Activated CD8-positive, alpha-beta memory T cell treated with anti-CD3 and anti-CD28 coated beads, Interleukin-2, amount 50 U/mL, for 4 hours (primary cell): ENCODE data around the gene GABRB1.

ENCODE experiments used
- DNase-seq: peaks from one replicate; pipeline ENCODE4 v3.0.0-alpha.2; 2020

The GABRB1 gene

DNA sequence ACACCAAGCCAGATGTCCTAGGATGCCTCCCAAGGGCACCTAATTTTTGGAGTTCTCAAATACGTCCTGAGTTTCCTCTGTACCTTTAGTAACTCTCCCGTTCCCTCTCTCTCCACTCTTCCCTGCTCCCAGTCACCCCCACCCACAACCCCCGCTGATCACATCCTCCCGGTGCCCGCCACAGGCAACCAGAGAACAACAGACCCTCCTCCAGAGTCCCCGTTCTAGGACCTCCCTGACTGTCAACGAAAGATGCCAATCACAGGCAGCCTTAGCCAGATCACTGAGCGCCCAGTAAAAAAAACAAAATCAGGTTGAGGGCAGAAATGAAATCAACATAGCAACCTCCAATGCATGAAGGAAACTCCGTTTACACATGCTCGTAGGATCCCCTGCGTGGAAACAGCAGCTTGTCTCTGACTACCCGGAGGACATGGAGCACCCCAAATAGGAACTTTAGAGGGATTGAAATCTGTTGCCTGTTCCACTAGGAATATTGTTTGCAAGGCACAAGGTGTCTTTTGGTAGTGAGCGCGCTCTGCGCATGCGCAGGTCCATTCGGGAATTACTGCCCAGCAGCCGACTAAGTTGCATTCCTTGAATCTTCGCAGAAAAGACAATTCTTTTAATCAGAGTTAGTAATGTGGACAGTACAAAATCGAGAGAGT is at the start of gene GABRB1:
Gene GABRB1 (plus strand): TSS at position 557 of the 668 bp plus-strand sequence.
- DNase-seq = no peak

DNA sequence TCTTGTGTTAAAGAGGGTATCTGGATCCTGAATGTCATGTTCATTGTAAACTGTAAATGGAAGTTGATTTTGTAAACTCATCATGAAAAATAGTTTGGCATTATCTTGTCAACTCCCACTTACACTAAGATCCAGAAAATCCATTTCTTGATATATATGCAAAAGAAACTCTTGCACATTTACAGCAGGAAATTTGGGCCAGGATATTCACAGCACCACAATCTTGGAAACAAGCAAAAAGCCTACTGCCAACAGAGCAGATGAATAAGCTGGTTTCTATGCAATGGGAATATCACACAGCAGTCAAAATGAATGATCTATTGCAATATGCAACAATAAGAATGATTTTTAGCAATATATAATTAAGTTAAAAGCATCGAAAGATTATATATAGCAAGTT is 46.6 kb upstream of the GABRB1 start:
- DNase-seq = no peak

DNA sequence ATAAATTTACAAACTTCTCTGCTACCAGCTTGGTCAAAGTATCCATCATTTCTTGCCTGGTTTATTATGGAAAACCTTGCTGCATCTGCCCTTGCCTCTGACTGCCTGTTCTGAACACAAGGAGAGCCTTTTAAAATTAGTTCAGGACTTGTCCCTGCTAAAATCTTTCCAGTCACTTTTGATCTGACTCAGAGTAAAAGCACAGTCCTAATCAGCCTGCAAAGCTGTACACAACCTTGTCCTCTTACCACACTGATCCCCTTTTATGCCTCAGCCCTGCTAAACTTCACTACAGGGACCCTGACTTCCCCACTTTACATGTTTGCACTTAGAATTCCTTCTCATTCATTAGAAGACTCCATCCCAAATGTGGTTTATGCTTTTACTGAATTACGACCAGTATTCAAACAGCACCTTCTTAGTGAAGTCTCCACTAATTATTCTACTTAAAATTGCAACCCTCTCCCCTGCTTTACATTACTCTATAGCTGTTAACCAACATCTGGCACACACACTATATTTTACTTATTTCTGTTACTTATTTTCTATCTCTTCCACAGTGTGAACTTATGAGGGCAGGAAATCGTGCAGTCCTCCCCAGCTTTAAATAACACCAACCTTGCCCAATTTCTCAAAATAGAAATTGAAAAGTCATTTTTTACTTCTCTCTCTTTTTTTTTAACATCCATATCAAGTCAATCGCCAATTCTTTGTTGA is 44.3 kb upstream of the GABRB1 start:
- no peak for DNase-seq

DNA sequence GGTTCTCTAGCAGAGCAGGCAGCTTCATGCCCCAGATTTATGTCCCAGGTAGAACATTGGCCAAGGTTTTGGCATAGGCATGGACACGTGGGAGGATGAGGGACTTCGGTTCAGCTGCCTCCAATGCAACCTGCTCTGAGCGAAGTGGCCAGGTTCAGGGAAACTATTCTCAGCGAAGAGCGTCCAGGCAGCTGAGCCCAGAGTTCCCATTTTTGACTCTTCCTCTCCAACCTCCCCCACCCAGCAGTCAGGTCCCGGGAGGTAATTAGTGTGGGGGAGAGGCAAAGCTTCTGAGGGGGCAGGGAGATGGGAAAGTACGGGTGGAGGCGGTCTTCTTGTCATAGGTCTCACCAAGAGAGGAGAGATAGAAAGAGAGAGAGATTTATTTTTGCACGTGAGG is 39.0 kb upstream of the GABRB1 start:
- no peak for DNase-seq

DNA sequence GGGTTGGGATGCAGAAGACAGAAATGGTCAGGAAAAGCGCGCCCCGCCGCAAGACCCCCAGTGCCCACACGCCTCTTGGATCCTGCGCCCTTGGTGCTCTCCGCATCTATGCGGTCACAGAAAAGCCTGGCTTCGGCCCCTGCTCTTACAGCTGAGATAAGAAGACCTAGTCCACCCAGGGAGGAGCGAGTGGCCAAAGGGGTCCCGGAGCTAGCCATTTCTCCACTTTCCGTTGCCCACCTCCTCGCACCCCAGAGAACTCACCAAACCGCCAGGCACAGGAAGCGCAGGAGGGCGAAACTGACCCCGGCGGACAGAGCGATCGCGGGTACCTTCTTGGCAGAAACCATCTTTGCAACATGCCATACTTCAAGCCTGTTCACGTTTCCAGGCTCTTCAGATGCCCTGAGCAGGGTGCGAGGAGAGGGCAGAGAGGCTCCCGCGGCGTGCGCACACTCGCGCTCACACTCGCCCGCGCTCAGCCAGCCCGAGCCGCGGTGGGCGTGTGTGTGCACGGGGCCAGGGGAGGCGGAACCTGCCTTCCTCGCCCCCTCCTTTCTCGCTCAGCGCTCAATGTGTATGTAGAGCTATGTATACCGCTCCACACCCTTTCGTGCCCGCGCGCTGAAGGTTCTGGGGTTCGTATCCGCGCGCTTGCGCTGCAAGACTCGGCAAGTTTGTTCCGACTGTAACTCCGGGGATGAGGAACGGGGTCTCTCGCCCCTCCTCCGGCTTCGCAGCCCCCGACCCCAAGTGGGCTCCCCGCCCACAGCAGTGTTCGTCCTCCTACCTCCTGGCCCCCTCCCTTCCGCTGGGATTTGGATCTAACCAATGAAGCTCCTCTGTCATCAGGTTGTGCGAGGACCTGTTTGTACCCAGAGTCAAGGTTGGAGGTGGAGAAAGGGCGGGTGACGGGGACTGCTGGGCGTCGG is 38.0 kb upstream of the GABRB1 start, which contains the start of gene GABRA4:
Gene GABRA4 (minus strand): TSS at position 507 of the 932 bp plus-strand sequence. CDS start 157 bp downstream, at position 350.
- no peak for DNase-seq

DNA sequence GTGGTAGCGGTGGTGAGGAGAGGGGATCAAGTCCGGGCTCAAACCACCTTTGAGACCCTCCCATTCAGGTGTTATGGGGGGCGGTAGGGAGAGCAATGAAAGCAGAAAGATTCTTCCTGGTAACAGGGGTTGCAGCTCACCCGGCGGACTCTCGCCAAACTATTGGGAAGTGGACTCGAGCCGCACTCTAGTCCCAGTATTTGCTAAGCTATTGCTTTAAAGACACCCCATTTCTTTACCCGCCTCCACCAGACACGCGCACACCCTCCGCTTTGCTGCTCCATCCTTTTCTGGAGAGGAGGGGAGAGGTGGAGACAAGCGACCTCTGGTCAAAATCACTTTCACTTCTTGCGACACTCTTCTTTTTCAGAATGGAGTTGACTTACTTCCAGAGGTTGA is 37.4 kb upstream of the GABRB1 start:
- no peak for DNase-seq

DNA sequence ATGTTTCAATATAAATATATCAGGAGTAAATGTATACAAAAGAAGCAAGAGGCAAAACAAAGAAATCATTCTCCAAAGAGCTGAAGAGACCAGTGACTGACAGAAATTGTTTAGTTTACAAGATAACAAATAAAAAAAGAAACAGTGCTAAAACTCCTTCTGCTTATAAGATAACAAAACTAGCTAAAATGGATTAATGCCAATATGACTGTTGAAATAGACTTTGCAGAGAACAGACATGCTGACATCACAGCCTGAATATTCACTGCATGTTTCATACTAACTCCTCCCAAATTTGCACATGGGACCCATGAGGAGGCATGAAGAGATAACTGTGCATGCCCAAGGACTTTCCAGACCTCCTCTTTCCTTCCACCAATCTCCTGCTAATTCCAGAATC is 31.8 kb upstream of the GABRB1 start:
- no peak for DNase-seq

DNA sequence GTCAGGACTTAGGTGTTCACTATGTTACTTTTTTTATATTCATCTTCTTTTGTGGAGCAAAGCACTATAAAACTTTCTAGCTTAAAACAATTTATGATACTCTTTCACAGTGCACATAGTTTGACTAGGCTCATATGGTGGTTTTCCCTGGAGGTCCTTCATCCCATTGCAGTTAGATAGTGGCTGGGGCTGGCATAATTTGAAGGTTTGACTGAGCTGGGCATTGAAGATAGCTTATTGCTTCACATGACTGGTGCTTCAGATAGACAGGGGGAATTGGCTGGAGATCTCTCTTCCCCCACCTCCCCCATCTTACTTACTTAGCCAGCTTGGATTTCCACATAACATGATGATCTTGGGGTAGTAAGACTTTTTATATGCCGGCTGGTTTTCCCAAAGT is 31.0 kb upstream of the GABRB1 start:
- DNase-seq = no peak

DNA sequence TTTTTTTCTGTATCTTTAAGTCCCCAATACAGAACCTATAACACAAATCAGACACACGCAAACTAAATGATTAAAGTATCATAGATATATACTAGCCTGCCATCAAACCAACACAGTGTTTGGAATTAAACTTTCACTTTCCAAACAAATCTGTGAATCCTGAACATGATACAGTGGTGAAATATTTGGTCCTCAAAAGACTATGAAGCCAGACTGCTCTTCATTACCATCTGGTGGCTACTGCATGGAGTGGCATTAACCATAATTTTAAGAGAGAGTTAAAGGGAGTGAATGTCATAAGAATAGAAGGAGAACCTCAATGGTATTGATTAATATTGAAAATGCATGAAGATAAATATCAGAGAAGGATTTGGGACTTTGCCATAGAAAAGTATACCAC is 28.8 kb upstream of the GABRB1 start:
- DNase-seq = no peak

DNA sequence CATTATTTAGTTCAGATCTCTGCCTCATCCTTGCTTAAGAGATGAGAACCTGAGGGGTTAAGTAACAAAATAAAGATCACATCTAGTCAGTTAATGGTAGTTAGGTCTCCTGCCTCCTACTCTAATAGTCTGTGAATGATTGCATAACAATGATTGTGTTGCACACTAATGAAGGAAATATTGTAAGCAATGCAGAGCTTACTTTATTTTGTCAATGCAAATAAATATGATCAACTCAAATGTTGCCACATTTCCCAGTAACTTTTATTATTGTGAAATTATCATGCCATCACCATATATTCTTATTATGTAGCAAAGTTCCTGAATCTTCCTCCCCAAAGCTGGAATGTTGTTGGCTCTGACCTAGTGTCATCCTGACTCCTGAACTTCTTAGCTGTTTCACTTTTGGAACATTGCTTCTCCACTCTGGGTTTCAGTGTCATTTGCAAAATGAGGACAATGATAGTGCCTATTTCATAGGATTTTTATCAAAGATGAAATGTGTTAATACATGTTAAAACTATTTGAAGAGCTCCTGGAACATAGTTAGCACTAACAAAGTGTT is 20.9 kb upstream of the GABRB1 start:
- DNase-seq = no peak

DNA sequence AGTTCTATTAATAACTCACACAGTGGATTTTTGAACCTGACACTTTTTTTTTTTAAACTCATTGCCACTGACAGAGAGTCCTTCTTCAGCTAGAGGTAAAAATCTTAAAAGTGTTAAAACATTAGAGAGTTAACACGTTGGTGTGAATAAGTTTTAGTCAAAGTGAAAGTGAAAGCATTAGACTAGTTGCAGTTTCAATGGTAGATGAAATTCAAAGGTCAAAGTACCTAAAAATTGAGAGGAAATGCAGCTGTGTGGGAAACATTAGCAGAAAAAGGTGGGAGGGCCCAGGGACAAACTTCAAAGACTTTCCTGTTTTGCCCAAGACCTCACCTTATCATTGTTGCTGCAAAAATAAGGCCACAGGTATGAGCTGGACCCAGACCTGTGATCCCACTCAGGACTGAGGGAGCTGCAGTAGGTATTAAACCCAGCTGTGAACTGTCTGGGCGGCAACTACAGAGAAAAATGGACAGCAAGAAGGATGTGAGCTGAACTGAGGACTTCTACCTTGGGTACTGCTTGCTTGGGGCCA is 20.4 kb upstream of the GABRB1 start:
- DNase-seq = no peak

DNA sequence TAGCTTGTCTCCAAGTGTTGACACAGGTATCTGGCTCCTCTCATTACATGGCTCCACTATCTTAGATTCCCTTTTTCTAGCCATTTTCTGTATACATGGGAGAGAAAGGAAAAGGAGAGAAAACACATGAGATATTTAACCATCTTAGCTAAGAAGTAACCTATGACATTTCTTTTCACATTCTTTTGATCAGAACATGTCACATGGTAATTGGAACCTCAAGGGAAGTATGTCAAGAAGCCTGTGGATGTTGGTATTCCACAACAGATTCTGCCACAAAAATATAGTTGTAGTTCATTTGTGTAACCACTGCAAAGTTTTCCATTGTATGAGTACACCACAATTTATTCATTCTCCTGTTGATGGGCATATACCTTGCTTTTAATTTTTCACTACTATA is 18.7 kb upstream of the GABRB1 start:
- no peak for DNase-seq

DNA sequence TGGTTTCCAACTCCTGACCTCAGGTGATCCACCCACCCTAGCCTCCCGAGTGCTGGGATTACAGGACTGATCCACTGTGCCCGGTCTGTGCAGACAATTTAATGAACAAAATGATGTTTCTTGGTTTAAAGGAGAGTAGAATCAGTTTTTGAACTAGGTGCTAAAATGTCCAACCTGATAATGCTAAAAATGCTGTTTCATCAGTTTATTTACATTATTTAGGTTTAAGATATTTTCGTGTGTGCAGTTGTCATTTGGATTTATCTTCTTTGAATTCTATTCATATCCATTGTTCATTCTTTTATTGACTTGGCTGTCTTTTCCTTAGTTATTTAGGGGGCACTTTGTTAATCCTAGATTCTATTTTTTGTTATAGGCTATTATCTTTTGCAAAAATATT is 18.0 kb upstream of the GABRB1 start:
- DNase-seq = no peak

DNA sequence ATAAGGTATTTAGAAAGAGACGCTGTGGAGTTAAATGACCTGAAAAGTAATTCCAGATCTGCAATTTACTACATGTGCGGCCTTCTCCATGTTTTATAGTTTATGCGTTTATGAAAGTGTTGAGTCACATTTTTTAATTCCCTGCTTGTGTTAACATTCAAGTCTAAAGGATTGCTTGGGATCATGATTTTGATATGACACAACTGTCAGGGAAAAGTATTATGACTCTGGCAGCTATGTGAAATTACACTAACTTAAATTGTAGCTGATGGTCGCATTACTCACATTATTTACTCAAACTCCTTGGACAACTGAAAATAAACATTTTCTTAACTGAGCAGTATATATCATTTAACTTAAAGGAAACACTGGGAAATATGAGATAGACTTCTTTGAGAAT is 14.3 kb upstream of the GABRB1 start:
- DNase-seq = no peak

DNA sequence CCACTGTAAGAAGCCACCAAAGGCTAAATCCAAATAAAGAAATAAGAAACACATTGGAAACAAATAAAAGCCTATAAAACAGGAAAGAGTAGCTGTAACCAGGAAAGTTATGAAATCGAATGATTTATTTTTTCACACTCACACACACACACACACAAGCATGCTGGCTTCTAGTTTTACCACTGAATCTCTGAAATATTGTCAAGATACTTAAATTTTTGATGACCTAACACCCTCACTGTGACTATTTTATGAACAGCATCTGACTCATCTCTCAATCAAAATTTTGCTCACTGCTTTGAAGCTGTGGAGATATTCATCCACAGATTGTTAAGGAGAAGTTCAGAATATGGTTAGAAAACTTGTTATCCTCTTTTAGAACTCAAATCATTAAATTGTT is 13.9 kb upstream of the GABRB1 start:
- DNase-seq = no peak

DNA sequence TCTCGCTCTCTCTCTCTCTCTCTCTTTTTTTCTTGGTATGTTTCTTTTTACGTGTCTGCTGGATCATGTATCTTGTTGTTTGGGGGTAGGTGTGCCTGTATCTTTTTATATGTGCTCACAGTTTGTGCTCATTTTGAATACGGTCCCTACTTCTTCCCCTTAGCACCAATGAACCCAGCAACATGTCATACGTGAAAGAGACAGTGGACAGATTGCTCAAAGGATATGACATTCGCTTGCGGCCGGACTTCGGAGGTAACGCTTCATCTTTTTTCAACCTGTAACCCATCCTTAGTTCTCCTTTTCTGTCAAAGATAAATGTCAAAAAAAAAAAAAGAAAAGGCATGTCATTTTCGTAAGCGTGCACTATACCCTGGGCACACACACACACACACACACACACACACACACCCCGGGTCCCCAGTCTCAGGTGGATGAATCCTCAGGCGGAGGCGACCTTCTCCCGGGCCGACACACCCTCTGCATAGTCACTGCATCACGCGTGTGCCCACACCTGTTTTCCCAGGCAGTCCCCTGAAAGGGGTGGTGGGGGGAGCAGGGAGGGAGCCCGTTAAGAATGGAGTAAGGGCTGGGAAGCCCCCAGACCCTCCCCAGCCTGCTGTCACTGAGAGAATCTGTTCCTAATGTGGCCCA is 511 bp downstream of the GABRB1 start:
- no peak for DNase-seq

DNA sequence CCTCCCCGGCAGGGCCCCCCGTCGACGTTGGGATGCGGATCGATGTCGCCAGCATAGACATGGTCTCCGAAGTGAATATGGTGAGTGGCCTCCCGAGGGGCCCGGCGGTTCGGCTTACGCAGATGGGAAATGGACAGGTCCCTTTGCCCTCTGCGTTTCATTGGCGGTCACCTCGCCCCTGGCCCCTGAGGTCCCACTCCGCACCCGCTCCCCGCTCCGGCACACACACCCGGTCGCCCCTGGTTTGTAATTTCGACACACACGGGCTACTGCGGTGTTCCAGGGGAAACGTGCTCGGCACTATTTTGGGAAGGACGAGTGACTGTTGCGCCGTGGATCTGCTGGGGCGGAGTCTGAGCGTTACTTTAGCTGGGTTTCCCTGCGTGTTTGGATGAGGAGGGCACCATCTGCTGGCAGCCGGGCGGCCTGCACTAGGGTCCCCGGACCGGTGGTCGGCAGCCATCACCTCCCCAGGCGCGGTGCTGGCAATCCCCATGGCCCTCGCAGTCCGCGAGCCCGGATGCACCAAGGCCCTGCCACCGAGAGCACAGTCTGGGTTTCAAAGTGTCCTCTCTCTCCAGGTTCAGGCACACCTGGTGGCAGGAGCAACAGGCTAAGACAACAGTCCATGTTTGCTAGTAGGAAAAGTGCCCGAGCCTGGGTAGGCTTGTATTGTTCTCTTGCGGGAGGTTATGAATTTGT is 1.2 kb downstream of the GABRB1 start:
- peak; percentile 35 for DNase-seq

DNA sequence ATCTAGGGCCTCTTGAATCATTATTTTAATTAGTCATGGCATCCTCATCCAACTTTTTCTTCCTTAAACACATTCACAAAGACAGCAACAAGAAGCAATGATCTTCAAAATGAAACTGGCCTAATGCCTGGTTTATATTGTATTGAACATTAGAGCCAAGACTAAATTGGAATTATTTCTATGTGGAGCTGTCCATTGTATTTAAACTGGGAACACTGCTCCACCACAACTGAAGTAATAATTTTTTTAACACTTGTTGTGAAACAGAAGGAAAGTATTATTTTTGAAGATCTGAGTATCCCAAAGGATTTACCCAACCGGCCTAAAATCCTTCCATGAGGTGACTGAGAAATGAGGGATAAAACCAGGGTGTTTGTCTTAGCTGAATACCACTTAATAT is 6.9 kb downstream of the GABRB1 start:
- DNase-seq = no peak

DNA sequence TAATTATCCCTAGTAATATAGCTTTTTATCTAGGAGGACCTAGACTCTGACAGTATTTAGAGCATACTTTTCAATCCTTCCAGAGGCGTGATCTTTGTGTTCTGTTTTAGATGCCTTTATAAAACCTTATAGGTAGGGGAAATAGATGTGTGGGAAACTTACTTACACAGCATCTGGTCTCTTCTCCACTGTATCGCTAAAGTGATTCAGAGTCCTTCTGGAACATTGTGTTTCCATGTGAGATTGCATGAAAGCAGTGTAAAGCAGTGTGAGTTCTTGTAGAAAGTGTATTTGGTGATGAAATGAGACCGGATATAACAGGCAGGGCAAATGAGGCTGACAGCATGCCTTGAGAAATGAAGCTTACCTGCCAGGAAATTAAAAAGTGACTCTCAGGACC is 9.5 kb downstream of the GABRB1 start:
- DNase-seq = no peak

DNA sequence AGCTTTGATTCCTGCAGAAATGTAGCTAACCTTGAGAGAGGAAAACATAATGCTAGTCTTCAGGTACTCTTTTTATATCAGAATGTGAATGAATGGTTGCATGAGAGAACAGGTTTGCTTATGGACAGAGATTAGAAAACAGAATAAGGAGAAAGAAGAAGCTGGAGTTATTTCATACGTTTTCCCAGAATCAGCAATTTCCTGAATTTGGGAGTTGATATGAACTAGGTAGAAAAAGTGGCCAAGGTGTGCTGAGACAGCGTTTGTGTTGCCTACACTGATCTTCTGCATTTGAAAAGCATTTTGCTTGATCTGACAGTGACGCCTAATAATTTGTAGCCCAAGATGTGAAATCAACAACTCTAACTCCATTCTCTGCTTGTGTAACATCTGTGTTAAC is 12.5 kb downstream of the GABRB1 start:
- DNase-seq = no peak

DNA sequence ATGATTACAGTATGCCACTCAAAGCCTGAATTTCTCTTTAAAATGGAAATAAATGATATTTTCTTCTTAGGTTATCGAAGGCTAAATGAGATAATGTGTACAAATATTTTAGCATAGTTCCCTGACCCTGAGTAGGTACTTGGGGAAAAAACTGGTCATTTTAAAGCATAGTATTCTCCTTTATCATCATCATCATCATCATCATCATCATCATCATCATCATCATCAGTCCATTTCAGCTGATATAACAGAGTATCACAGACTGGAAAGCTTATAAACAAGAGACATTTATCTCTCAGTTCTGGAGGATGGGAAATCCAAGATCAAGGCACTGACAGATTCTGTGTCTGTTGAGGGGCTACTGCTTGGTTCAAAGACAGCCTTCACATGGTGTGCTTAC is 13.9 kb downstream of the GABRB1 start:
- DNase-seq = no peak

DNA sequence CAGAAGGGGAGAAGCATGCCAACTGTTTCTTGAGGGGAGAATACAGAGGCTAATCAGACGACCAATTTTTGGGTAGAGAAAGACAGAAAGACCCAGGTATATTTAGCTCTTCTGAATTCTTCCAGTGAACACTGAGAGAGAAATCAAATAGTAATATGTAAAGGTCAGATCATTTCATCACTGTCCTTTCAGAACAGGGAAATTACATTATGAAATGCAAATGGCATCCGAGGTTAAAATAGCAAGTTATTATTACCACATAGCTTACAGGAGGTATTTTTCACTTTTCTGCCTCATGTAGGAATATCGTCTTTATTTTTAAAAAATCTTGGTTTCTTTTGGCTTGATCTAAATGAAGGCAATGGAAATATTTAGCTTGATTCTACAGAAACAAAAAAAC is 18.0 kb downstream of the GABRB1 start:
- no peak for DNase-seq
